Esophagus squamous epithelium (tissue), 5 donors: Measurements from ENCODE around the gene MIXL1. TPM values are rescaled to one million over a fixed set of nuclear protein-coding genes. Genes with fewer than 3 reads are reported as not detected.
A peak's percentile ranks its signal among the peaks of the same experiment; 100 is the strongest.

Experiments
- DNase-seq: peaks from one replicate; lab custom pipeline; 2025; lab: John Stamatoyannopoulos, UW
- H3K27ac ChIP-seq, 4 donors: fragments of 200-600 bp; sonication (generic); one replicate each; pipeline ENCODE4 v1.5.1; 2016 to 2019; ENCODE audit warnings: mild to moderate bottlenecking in 1 of 4
- H3K27me3 ChIP-seq, 4 donors: fragments of 200-600 bp; sonication (generic); 1 replicate in 3 of 4; 2 replicates in 1 of 4; pipeline versions ENCODE4 v1.5.1 to v1.6.0; 2017 to 2021; ENCODE audit warnings: antibody characterized with exemption in 1 of 4
- H3K36me3 ChIP-seq, 3 donors: fragments of 200-600 bp; sonication (generic); one replicate each; pipeline ENCODE4 v1.5.1; 2016 to 2019
- H3K4me1 ChIP-seq, 3 donors: fragments of 200-600 bp; sonication (generic); one replicate each; pipeline ENCODE4 v1.5.1; 2017 to 2019
- H3K4me3 ChIP-seq, 4 donors: fragments of 200-600 bp; sonication (generic); 1 replicate in 3 of 4; 2 replicates in 1 of 4; pipeline ENCODE4 v1.5.1; 2016 to 2019; ENCODE audit warnings: mild to moderate bottlenecking in 2 of 4, moderate library complexity in 1 of 4
- H3K9me3 ChIP-seq, 3 donors: fragments of 200-600 bp; sonication (generic); one replicate each; pipeline ENCODE4 v1.5.1; 2016 to 2019
- POLR2A ChIP-seq, 4 donors: fragments of 450-650 bp; IDR thresholded peaks; one replicate each; pipeline ENCODE4 v1.6.1; 2017; ENCODE audit warnings: antibody characterized with exemption in 4 of 4, mild to moderate bottlenecking in 4 of 4, moderate library complexity in 3 of 4
- WGBS, 2 donors: methylation state at CpG; one replicate each; pipeline ENCODE4 v1.1.5; 2018; 5-methylcytosine and 5-hydroxymethylcytosine counted together
- intact Hi-C: fragments of 100-400 bp; cut with DNase I; formaldehyde crosslinking; loops from one replicate; pipeline ENCODE4 v1.15.0; 2022
- total RNA-seq, 4 donors: library from RNA; depleted of rRNA; stranded (reverse); fragments of >200 nt; gene quantifications; one replicate each; pipeline ENCODE4 v1.1.0, GENCODE V29; 2016
- TF ChIP-seq, protein P1 (sequence below), 6 experiments: fragments of 450-650 bp in 4 of 6; fragments of 200-600 bp in 2 of 6; sonication (generic) in 2 of 6; IDR thresholded peaks; one replicate each; pipeline ENCODE4 v1.5.1; 2016 to 2019; ENCODE audit warnings: antibody characterized with exemption in 6 of 6, mild to moderate bottlenecking in 4 of 6, moderate library complexity in 4 of 6
- donor health status: DM: yes; HTN: yes; CAD: no.

MIXL1 gene
- total RNA-seq, 4 donors from 2014 or later = not detected

DNA sequence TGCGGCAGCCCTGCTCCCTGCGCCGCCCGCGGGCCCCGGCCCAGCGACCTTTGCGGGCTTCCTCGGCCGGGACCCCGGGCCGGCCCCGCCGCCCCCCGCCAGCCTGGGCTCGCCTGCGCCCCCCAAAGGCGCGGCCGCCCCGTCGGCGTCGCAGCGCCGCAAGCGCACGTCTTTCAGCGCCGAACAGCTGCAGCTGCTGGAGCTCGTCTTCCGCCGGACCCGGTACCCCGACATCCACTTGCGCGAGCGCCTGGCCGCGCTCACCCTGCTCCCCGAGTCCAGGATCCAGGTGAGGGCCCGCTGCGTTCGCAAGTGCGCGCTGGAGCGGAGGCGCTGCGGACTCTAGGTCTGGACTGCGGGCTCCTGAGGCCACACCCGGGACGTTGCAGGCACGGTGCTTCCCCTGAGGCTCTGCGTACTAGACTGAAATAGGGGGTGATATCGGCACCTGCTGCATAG, 351 bp downstream of the MIXL1 start:
- H3K27ac ChIP-seq = peak overlapping the region in 1 of 4 donors; percentile 12
- no peaks in the 10 kb centered on the region for H3K36me3 ChIP-seq
- H3K9me3 ChIP-seq = no peaks in the 10 kb centered on the region
- WGBS, 2 donors = 0% methylated on average over 2 to 5 of the region's 55 CpGs
- intact Hi-C loops = no loop called here
- TF ChIP-seq, protein P1, sequence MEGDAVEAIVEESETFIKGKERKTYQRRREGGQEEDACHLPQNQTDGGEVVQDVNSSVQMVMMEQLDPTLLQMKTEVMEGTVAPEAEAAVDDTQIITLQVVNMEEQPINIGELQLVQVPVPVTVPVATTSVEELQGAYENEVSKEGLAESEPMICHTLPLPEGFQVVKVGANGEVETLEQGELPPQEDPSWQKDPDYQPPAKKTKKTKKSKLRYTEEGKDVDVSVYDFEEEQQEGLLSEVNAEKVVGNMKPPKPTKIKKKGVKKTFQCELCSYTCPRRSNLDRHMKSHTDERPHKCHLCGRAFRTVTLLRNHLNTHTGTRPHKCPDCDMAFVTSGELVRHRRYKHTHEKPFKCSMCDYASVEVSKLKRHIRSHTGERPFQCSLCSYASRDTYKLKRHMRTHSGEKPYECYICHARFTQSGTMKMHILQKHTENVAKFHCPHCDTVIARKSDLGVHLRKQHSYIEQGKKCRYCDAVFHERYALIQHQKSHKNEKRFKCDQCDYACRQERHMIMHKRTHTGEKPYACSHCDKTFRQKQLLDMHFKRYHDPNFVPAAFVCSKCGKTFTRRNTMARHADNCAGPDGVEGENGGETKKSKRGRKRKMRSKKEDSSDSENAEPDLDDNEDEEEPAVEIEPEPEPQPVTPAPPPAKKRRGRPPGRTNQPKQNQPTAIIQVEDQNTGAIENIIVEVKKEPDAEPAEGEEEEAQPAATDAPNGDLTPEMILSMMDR (IDR thresholded peaks at IDR 0.05) = no peak
- TF ChIP-seq POLR2A (IDR thresholded peaks at IDR 0.05) = no peak
- no peak for DNase-seq
- peaks cover 4 to 15% (median 9%) of the 10 kb centered on the region in 3 donors for H3K4me1 ChIP-seq
- peaks cover 0 to 37% (median 7%) of the 10 kb centered on the region in 4 donors for H3K27me3 ChIP-seq
- peak overlapping the region; percentile 36 to 68 (median 47) for H3K4me3 ChIP-seq

DNA sequence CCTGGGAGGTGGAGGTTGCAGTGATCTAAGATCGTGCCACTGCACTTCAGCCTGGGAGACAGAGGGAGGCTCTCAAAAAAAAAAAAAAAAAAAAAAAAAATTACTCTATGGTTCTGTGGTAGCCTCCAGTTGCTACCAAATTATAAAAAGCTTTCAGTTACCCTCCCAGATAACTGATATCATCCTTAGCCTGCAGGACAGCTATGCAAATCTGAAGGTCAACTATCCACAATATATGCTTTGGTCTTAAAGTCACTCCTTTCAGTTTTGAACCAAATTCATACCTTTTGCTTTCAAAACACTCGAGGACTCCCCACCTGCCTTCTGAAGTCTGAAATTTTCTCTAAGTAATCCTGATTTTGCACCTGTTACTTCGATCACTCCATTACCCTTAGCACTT, 3.1 kb downstream of the MIXL1 start:
- peaks cover 4 to 15% (median 9%) of the 10 kb centered on the region in 3 donors for H3K4me1 ChIP-seq
- intact Hi-C loops = no loop called here
- H3K27ac ChIP-seq = no peak overlapping the region
- no peak overlapping the region for H3K4me3 ChIP-seq
- TF ChIP-seq, protein P1 (IDR thresholded peaks at IDR 0.05) = no peak
- no peak for TF ChIP-seq POLR2A (IDR thresholded peaks at IDR 0.05)
- no peak for DNase-seq
- H3K36me3 ChIP-seq = peaks cover 0 to 8% (median 0%) of the 10 kb centered on the region in 3 donors
- H3K9me3 ChIP-seq = no peaks in the 10 kb centered on the region
- 72 to 90% methylated on average over 3 of the region's 3 CpGs for WGBS, 2 donors
- H3K27me3 ChIP-seq = peaks cover 0 to 37% (median 7%) of the 10 kb centered on the region in 4 donors

DNA sequence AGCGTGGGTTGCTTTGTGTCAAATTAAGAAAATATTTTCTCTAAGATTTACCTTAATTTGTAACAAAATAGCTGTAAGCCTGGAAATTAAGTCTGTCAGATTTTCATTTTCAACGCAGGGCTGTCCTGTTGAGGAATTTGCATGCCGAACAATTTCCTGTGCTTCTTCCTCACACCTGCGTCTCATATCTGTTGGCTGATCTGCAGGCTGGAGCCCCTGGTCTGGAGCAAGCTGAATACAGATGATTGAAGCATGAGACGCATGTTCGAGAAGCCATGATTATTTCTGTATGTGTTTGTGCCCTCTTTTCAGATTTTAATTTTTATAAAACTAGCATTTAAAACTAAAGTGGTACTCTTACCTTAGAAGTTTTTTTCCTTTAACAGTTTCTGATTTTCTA, 9.8 kb downstream of the MIXL1 start:
- no peaks in the 10 kb centered on the region for H3K9me3 ChIP-seq
- peaks cover 0 to 46% (median 0%) of the 10 kb centered on the region in 3 donors for H3K36me3 ChIP-seq
- intact Hi-C loops = no loop called here
- no peaks in the 10 kb centered on the region for H3K27me3 ChIP-seq
- no peak overlapping the region for H3K4me3 ChIP-seq
- DNase-seq = no peak
- 90 to 94% methylated on average over 6 of the region's 6 CpGs for WGBS, 2 donors
- no peak for TF ChIP-seq POLR2A (IDR thresholded peaks at IDR 0.05)
- TF ChIP-seq, protein P1 (IDR thresholded peaks at IDR 0.05) = no peak
- H3K27ac ChIP-seq = no peak overlapping the region
- no peaks in the 10 kb centered on the region for H3K4me1 ChIP-seq

DNA sequence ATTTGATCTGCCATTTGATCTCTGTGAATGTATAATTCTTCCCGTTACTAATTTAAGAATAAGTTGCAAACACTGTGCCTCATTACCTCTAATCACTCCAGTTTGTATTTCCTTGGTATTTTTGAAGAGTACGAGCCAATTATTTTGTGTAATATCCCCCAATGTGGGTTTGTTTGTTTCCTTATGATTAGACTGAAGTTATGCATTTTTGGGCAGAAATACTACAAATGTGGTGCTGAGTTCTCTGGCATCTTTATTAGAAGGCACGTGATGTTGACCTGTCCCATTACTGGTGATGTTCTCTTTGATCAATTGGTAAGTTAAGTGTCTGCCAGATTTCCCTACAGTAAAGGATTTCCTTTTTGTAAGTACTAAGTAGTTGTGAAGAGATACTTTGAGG, 10.3 kb downstream of the MIXL1 start:
- intact Hi-C loops = no loop called here
- Histone ChIP-seq H3K27ac (no peak overlapping the region), H3K4me1 (no peaks in the 10 kb centered on the region), H3K36me3 (peaks cover 0 to 51% (median 0%) of the 10 kb centered on the region in 3 donors), H3K9me3 (no peaks in the 10 kb centered on the region), H3K27me3 (no peaks in the 10 kb centered on the region), H3K4me3 (no peak overlapping the region)
- 85 to 88% methylated on average over 3 of the region's 3 CpGs for WGBS, 2 donors
- TF ChIP-seq, protein P1 (IDR thresholded peaks at IDR 0.05) = no peak
- TF ChIP-seq POLR2A (IDR thresholded peaks at IDR 0.05) = no peak
- DNase-seq = no peak

DNA sequence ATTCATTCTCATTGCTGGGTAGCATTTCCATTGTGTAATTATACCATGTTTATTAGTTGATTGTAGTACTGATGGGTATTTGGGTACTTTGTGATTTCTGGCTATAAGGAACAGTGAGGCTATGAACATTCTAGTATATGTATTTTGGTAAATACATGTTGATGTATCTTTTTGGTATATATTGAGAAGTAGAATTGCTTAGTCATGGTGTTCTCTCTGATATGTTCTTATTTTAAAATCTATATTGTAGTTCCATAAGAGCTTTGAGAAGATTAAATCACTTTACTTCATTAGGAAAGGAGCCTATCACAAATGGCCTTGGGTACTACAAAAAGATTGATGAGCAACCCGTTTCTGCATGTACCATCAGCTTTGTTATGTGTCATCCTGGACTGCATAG, 13.4 kb downstream of the MIXL1 start:
- Histone ChIP-seq H3K9me3 (no peaks in the 10 kb centered on the region), H3K36me3 (peaks cover 0 to 44% (median 0%) of the 10 kb centered on the region in 3 donors), H3K4me3 (no peak overlapping the region), H3K27ac (no peak overlapping the region), H3K27me3 (no peaks in the 10 kb centered on the region), H3K4me1 (no peaks in the 10 kb centered on the region)
- intact Hi-C loops = no loop called here
- 75 to 83% methylated on average over 1 of the region's 1 CpG for WGBS, 2 donors
- no peak for DNase-seq
- TF ChIP-seq, protein P1 (IDR thresholded peaks at IDR 0.05) = no peak
- no peak for TF ChIP-seq POLR2A (IDR thresholded peaks at IDR 0.05)
